GM12864 (cell line): ENCODE data around the gene SPATS2.
"Not testable (repeated sequence)": the region's sequence is repeated elsewhere in the genome, so short reads cannot be mapped to it uniquely, and the experiment has no call there.

Source experiments
- DNase-seq: peaks from one replicate; pipeline ENCODE4 v3.0.0-alpha.2; 2011; ENCODE audit warnings: low read depth
- H3K4me3 ChIP-seq: 2 replicates; pipeline ENCODE4 v1.5.1; 2011; ENCODE audit warnings: mild to moderate bottlenecking, low read depth, low read length, control low read depth
- TF ChIP-seq, protein P1 (sequence below): IDR thresholded peaks from 2 replicates; pipeline ENCODE4 v1.5.1; 2011; ENCODE audit warnings: low read depth, mild to moderate bottlenecking, moderate library complexity, low read length, control low read depth, inconsistent platforms; ENCODE audit errors: missing control alignments

The SPATS2 gene

DNA sequence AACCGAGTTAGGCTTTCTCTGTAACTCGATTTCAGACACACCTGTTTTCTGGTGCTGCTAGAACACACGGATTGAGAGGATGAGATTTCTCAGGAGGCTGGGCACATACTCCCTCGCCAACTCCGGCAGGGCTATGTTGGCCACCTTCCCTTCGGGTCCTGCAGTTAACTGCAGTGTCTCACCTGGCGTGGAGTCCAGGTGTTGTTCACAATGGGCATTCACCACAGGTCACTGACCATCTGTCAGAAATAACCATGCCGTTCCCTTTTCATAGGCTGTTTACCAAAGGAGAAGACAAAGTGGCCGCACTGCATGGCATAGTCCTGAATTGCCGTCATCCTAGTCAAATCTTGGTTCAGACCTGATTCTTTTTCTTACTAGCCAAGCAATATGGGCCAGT is 166.1 kb downstream of the SPATS2 start:
- H3K4me3 ChIP-seq: no peak overlapping the region
- TF ChIP-seq, protein P1, sequence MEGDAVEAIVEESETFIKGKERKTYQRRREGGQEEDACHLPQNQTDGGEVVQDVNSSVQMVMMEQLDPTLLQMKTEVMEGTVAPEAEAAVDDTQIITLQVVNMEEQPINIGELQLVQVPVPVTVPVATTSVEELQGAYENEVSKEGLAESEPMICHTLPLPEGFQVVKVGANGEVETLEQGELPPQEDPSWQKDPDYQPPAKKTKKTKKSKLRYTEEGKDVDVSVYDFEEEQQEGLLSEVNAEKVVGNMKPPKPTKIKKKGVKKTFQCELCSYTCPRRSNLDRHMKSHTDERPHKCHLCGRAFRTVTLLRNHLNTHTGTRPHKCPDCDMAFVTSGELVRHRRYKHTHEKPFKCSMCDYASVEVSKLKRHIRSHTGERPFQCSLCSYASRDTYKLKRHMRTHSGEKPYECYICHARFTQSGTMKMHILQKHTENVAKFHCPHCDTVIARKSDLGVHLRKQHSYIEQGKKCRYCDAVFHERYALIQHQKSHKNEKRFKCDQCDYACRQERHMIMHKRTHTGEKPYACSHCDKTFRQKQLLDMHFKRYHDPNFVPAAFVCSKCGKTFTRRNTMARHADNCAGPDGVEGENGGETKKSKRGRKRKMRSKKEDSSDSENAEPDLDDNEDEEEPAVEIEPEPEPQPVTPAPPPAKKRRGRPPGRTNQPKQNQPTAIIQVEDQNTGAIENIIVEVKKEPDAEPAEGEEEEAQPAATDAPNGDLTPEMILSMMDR: no peak
- no peak for DNase-seq

DNA sequence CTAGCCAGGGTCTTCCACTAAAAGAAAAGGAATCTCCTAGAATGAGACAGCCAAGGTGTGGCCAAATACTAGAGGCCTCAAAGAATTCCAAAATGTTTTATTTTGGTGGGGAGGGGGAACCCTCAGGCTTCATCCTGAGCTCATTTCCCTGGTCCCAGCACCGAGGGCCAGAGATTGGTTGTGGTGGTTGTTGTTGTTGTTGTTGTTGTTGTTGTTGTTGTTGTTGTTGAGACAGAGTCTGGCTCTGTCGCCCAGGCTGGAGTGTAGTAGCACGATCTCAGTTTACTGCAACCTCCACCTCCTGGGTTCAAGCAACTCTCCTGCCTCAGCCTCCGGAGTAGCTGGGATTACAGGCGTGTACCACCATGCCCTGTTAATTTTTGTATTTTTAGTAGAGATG is 166.9 kb downstream of the SPATS2 start:
- not testable (repeated sequence) for DNase-seq, H3K4me3 ChIP-seq

DNA sequence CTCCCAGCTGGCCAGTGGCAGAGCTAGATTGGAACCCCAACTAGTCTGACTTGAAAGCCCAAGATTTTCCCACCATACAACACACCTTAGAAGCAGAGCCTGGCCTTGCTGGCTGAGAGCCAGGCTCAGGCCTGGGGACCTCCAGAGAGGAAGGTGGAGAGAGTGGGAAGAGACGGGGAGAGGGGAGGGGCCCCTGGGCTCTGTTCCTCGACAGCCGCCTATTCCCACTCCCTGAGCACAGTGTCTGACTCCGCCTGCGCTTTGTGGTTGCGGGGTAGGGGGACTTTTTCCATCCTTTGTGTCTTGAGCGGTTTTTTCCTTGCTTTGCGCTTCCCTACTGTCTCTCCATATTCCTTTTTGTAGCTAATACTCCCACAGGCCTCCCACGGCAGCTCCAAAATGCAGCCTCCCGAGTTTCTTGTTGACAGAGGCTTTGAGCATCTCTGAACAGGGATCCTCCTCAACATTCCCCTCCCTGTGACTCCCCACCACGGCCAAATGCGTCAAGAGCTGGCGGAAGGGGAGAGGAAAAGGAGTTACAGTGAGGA is 167.5 kb downstream of the SPATS2 start:
- no peak for DNase-seq
- no peak overlapping the region for H3K4me3 ChIP-seq
- TF ChIP-seq, protein P1: no peak

DNA sequence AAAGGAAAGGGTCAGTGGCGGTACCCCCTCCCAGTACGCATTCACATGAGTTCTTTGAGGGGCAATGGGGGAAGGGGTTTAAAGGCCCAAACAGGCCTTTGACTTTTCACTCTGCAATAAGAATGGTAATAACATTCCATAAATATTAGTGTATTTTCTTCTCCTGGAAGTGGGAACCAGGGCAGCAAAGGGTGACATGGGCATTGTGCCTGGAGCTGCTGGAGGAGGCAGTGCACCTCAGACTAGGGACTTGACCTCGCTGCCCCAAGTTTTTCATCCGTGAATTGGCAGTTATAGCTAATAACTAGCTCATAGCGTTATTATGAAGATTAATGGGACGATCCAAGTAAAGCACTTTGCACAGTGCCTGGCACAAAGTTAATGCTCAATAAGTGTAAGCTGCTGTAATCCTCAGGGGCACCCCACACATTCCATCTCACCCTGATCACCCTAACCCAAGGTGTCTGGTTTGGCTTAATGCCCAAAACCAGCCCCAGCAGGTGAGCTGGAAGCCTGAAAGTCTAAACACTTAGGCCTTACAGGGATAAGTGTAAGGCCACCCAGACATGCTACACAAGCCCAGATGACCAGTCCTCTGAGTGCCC is 168.8 kb downstream of the SPATS2 start:
- TF ChIP-seq, protein P1: no peak
- DNase-seq: no peak
- H3K4me3 ChIP-seq: no peak overlapping the region

DNA sequence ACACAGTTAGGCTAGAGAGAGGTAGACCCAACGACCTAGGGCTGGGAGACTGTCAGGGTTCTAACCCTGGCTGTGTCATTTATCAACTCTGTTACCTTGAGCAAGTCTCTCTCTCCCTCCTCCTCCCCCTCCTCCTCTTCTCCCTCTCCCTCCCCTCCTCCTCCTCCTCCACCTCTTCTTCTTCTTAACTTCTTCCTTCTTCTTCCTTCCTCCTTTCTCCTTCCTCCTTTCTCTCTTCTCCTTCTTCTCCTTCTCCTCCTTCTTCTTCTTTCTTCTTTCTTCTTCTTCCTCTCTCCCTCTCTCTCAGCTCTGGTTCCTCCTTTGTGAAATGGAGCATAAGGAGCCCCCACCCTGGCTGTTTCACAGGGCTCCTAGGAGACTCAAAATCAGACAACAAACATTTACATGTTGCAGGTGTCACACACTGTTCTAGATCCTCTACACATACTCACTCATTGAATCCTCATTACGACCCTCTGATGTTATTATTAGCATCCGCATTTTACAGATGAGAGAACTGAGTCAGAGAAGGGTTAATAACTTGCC is 169.3 kb downstream of the SPATS2 start:
- no peak for DNase-seq
- H3K4me3 ChIP-seq: no peak overlapping the region
- TF ChIP-seq, protein P1: no peak

DNA sequence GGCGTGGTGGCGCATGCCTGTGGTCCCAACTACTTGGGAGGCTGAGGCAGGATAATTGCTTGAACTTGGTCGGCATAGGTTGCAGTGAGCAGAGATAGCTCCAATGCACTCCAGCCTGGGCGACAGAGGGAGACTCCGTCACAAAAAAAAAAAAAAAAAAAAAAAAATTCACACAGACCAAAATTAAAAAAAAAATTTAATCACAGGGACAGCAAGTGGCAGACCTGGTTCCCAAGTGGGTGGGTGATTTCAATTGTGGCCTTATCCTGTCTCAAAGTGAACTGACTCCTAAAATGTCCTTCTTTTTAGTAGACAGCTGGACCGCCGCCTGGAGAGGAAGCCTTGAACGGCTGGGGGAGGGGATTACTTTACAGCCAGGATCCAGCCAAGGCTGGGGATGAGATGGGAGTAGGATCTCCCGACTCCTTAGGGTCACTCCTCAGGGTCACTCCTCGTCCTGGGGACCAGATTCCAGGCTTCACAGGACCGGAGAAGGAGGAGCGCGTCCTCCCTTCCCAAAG is 170.0 kb downstream of the SPATS2 start:
- no peak overlapping the region; the same call in 1 of the 2 replicates for H3K4me3 ChIP-seq

DNA sequence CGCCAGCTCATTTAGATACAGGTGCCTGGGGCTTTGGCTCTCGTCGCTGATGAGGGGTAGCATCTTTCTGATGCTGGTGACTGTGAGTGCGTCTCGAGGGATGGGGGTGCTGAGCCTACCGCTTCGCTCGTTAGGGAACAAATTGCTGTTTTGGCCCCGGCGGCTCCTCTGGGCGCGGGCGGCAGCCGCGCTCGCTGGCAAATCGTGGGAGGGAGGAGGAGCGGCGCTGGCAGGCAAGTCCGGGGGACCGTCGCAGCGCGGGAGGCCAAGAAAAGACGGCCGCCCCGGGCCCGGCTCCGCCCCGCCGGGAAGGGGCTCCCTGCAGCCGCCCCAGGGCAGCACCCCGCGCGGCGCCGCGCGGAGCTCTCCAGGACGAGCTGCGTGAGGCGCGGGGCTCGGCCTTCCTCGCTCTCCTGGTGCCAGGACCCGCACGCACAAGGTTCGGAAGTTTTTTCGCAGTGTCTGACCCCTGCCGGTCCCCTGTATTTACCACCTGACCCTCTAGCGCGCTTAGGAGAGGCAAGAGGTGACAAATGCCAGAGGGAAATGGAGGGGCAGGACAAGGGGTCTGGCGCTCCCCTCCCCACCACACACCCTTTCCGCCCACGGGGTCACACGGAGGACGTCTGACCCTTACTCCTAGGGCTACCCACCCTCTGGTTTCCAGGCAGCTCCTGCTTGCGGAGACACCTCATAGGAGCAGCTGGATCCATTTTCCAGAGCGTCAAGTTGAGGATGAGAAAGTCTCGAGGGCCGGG is 170.7 kb downstream of the SPATS2 start:
- DNase-seq: no peak
- H3K4me3 ChIP-seq: peak overlapping the region; percentile 39
- TF ChIP-seq, protein P1: no peak

More for the DNA sequence above, 170.0 kb downstream of the SPATS2 start:
- DNase-seq: no peak
- TF ChIP-seq, protein P1: no peak
